ENCODE results near the gene SLC16A12. TPM values are rescaled to one million over a fixed set of nuclear protein-coding genes. Genes with fewer than 3 reads are reported as not detected.
"Not testable (repeated sequence)": the region's sequence is repeated elsewhere in the genome, so short reads cannot be mapped to it uniquely, and the experiment has no call there.

SLC16A12 gene
- total RNA-seq, 1 donor: not detected

DNA sequence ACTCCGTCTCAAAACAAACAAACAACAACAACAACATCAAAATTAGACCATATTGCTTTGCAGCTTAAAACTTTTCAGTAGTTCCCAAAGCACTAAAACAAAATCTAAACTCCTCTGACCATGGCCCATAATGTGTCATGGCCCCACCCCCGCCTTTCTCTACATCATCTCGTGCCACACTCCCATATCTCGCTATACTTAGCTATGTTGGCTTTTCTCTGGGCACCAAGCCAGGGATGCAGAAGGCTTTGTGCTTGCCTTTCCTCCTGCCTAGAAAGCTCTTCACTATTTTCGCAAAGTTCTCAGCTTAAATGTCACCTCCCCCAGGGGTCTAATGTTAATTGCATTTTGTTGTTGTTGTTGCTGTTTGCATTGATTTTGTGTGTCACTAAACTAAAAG, 15.1 kb upstream of the SLC16A12 start:
- DNase-seq (ENCODE audit: low read depth in 2 of 3, low spot score in 2 of 3): no peak

GRCh38 chr10:89549510-89549909, 14.1 kb upstream of the SLC16A12 start:
- DNase-seq (ENCODE audit: low read depth in 2 of 3, low spot score in 2 of 3): no peak

DNA sequence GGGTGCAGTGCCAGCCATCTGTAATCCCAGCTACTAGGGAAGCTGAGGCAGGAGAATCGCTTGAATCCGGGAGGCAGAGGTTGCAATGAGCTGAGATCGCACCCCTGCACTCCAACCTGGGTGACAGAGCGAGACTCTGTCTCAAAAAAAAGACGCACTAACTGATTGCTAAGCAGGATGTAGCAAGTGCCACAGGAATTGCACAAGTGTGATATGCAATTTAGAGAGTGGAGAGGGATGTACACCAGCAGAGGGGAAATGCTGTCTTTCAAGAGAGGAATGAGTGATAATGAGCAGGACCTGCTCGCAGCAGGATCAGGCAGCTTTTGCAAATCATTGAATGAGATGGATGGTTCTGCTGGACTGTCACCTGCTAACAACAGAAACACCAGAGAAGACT, 13.3 kb upstream of the SLC16A12 start:
- no peak for DNase-seq (ENCODE audit: low read depth in 2 of 3, low spot score in 2 of 3)

DNA sequence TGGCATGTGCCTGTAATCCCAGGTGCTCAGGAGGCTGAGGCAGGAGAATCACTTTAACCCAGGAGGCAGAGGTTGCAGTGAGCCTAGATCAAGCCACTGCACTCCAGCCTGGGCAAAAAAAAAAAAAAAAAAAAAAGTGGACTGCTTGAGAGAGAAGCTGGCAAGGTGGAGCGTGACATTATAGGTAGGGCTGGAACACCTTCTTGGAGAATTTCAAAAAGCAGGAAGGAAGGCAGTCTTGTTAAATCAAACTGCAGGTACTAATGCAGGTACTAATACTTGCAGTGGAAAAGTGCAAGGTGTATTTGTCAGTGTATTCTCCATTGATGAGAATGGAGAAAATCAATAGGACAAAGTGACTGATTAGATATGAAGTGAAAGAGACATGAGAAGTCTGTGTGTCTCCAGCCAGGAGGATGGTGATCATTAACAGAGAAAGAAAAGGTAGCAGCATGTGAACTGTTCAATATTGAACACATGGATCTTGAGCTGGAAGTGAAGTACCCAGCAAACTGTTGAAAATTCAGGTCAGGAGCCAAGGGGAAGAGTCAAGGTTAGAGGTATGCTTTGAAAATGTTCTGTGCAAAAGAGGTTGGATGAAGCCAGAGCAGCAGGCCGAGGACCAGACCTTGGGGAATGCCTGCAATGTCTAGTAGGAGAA, 12.6 kb upstream of the SLC16A12 start:
- no peak for DNase-seq (ENCODE audit: low read depth in 2 of 3, low spot score in 2 of 3)

DNA sequence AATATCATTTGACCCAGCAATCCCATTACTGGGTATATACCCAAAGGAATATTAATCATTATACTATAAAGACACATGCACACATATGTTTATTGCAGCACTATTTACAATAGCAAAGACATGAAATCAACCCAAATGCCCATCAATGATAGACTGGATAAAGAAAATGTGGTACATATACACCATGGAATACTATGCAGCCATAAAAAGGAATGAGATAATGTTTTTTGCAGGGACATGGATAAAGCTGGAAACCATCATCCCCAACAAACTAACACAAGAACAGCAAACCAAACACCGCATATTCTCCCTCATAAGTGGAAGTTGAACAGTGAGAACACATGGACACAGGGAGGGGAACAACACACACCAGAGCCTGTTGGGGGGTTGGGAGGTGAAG, 11.3 kb upstream of the SLC16A12 start:
- not testable (repeated sequence) for DNase-seq (ENCODE audit: low read depth in 2 of 3, low spot score in 2 of 3)

GRCh38 chr10:89543841-89544240, 8.4 kb upstream of the SLC16A12 start:
- no peak for DNase-seq (ENCODE audit: low read depth in 2 of 3, low spot score in 2 of 3)

DNA sequence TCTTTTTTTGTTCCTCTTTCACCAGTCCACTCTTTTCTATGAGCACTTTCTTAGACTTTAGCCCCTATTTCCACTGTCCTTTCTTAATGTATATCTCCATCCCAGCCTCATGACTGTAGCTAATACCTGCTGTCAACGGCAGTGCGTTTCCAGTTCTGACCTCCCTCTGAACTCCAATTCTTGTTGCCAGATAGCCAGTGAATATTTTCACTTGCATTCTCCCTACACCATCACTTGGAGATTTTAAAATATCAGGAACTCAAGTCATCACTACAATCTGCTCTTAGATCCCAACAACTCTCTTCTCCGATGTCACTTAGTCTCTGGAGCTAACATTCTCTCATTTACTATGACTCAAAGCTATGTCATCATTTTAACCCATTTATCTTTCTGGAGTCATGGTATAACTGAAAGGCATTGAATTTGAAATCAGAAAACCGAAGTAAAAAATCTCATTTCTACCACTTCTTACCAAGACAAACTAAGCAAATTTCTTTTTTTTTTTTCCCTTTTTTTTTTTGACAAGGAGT, 5.1 kb upstream of the SLC16A12 start:
- no peak for DNase-seq (ENCODE audit: low read depth in 2 of 3, low spot score in 2 of 3)

GRCh38 chr10:89537364-89537763, 2.0 kb upstream of the SLC16A12 start:
- DNase-seq (ENCODE audit: low read depth in 2 of 3, low spot score in 2 of 3): no peak

DNA sequence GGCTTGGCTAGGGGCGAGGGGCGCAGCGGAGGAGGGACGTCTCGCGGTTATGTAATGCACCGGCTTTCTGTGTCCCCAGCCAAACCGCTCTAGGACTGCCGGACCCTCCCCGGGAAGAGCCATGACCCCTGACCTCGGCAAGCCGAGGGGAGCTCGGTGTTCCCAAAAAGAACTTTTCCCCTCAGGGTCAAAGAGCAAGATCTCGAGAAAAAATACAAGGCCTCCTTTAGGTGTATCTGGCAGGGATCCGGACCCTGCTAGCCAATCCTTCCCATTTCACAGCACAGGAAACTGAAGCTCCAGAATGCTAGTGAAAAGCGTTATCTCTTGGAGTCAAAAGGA, 590 bp upstream of the SLC16A12 start:
- no peak for DNase-seq (ENCODE audit: low read depth in 2 of 3, low spot score in 2 of 3)

- peak in 1 of 3 donors; percentile 6 for DNase-seq (ENCODE audit: low read depth in 2 of 3, low spot score in 2 of 3)
These were observed 598 bp downstream of the SLC16A12 start for GRCh38 chr10:89534826-89535166.

DNA sequence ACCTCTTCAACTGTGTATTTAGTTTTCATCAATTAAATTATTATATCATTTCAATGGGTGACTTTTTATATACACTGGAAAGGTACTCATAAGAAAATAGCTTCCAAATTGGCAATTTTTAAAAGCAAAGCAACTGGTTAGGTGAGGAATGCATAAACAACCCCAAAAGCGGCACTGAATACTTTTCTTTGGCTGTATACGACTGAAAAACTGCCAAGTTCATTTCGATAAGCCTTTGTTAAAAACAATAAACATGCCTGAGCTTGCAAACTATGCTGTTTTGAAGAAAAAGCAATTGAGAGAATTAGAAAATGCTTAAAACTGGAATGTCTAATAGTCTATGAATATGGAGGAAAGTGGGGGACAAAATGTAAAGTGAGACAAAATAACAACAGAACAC, 2.9 kb downstream of the SLC16A12 start:
- DNase-seq (ENCODE audit: low read depth in 2 of 3, low spot score in 2 of 3): no peak

DNA sequence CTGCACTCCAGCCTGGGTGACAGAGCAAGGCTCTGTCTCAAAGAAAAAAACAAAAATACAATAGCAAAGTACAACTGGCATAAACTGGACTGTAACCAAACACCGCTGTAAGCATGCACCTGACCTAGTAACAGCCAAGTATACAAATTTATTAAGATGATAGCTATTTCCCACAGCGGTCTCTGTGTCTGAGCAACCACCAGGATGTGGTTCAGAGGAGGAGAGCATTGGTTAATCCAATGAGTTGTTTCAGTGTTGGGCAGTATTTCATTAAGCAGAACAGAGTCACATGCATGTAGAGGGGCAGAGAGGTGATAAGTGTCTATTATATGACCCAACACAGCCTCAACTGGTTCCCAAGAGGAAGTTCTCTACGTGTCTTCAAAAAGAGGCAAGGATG, 4.0 kb downstream of the SLC16A12 start:
- no peak for DNase-seq (ENCODE audit: low read depth in 2 of 3, low spot score in 2 of 3)

- DNase-seq (ENCODE audit: low read depth in 2 of 3, low spot score in 2 of 3): not testable (repeated sequence)
These were observed 5.7 kb downstream of the SLC16A12 start for GRCh38 chr10:89529711-89530110.

DNA sequence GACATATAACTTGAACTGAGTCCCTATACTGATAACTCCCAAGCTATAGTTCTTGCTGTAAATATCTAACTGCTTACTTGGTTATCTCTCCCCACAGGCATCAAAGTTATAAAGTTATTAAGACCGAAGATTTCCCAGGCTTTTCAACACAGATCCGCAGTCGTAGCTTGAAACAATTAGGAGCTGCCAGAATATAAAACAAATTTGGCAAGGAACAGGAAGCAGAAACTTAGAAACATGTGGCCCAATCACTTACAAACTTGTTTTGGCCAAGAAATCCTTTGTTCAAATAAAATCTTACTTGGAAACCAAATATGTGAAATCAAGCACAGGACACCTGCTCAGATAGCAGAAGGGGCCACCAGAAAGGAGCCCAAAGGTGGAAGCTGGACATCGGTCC, 9.0 kb downstream of the SLC16A12 start:
- no peak for DNase-seq (ENCODE audit: low read depth in 2 of 3, low spot score in 2 of 3)

GRCh38 chr10:89525556-89525955, 9.8 kb downstream of the SLC16A12 start:
- no peak for DNase-seq (ENCODE audit: low read depth in 2 of 3, low spot score in 2 of 3)

DNA sequence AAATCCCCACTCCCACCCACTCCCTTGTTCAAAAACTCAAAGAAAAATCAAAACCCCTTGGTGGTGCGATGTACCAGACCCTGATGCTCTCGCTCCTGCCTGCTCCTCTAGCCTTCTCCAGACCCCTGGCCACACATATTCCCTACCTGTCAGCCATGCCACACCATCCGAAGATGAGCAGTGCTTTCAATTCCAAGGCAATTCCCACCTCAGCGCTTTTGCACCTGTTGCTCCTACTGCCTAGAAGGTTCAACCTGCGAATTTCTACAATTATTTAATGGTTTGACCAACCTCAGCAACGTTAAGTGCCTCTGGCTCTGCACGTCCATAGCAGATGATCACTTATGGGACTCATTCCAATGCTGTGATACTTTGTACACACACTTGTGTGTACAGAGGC, 11.1 kb downstream of the SLC16A12 start:
- DNase-seq (ENCODE audit: low read depth in 2 of 3, low spot score in 2 of 3): no peak

GRCh38 chr10:89523274-89523673, 12.1 kb downstream of the SLC16A12 start:
- no peak for DNase-seq (ENCODE audit: low read depth in 2 of 3, low spot score in 2 of 3)

DNA sequence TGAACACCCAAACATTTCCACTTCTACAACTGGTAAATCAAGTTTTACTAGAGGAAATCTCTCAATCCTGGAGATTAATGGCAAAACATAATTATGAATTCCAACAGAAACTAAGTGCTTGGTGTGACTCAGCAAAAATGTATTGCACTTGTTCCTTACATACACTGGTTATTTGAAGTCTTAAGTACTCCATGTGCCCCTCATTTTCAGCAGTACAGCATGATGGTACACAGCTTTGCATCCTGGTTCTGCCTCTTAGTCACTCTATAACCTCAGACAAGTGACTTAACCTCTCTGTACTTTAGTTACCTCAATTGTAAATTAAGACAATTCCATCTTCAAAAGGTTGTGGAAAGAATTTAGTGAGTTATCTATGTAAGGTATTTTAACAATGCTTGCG, 12.9 kb downstream of the SLC16A12 start:
- DNase-seq (ENCODE audit: low read depth in 2 of 3, low spot score in 2 of 3): no peak

- no peak for DNase-seq (ENCODE audit: low read depth in 2 of 3, low spot score in 2 of 3)
These were observed 14.0 kb downstream of the SLC16A12 start for GRCh38 chr10:89521368-89521767.

DNA sequence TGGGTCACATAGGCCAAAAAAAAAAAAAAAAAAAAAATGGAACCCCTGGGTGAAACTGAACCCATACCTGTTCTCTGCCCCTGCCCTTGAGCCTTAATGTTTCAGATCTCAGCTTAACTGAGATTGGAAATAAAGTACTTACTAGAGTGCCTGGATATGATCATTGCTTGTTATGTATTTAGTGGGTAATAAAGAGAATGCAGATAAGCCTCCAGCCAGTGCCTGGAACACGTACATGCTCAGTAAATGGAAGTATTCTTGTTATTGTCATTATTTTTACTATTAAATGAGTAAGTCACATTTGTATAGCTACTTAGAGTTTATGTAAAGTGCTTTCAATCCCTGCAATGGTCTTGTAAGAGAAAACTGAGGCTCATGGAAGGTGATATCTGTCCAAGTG, 14.7 kb downstream of the SLC16A12 start:
- no peak for DNase-seq (ENCODE audit: low read depth in 2 of 3, low spot score in 2 of 3)

GRCh38 chr10:89518876-89519842, 16.2 kb downstream of the SLC16A12 start:
- DNase-seq (ENCODE audit: low read depth in 2 of 3, low spot score in 2 of 3): no peak

GRCh38 chr10:89518108-89518507, 17.3 kb downstream of the SLC16A12 start:
- no peak for DNase-seq (ENCODE audit: low read depth in 2 of 3, low spot score in 2 of 3)
